ENCODE data around the gene ERI3.

DNA sequence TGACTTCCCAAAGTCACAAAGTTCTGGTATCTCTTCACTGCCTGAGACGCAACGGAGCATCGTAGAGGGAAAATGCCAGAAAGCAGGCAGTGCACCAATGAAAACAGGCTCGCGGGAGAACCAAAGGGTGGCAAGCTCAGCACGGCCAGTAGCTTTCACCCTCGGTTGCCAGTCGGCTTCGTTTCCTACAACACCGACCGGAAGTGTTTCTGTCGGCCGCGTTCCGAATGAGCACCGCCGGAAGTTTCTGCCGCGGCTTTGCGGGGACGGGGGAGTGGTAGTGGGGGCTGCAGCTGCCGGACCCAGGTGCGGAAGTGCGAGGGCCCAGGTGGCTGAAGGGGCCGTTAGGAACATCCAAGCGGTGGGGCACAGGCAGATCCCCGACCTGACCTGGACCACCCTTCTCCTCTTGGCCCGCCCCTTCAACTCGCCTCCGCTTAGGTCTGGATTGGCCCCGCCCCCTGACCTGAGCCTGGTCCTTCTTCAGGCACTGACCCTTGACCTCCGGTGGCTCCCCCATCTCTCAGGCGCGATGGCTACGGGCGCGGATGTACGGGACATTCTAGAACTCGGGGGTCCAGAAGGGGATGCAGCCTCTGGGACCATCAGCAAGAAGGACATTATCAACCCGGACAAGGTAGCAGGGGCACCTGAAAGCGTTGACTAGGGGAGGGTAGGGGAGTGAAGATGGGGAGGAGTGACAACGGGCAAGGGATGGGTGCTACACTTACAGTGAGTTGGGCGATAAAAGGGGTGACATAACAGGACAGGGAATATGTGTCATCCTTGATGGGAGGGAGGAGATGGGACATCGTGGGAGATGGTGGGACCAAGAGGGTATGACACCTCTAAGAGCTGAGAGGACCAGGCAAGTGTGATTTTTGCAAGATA is 141.6 kb downstream of the ERI3 start, which contains the start of gene DMAP1:
- TF ChIP-seq, protein P1, sequence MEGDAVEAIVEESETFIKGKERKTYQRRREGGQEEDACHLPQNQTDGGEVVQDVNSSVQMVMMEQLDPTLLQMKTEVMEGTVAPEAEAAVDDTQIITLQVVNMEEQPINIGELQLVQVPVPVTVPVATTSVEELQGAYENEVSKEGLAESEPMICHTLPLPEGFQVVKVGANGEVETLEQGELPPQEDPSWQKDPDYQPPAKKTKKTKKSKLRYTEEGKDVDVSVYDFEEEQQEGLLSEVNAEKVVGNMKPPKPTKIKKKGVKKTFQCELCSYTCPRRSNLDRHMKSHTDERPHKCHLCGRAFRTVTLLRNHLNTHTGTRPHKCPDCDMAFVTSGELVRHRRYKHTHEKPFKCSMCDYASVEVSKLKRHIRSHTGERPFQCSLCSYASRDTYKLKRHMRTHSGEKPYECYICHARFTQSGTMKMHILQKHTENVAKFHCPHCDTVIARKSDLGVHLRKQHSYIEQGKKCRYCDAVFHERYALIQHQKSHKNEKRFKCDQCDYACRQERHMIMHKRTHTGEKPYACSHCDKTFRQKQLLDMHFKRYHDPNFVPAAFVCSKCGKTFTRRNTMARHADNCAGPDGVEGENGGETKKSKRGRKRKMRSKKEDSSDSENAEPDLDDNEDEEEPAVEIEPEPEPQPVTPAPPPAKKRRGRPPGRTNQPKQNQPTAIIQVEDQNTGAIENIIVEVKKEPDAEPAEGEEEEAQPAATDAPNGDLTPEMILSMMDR (IDR thresholded peaks at IDR 0.05; ENCODE audit: poor library complexity), result no peak
- TF ChIP-seq EZH2 (IDR thresholded peaks at IDR 0.05; ENCODE audit: borderline replicate concordance) (no peak), EZH2phosphoT487 (IDR thresholded peaks at IDR 0.05; ENCODE audit: low read depth, severe bottlenecking, unreplicated experiment) (no peak)
